Measurements from ENCODE around the gene KIAA1671.

The KIAA1671 gene

DNA sequence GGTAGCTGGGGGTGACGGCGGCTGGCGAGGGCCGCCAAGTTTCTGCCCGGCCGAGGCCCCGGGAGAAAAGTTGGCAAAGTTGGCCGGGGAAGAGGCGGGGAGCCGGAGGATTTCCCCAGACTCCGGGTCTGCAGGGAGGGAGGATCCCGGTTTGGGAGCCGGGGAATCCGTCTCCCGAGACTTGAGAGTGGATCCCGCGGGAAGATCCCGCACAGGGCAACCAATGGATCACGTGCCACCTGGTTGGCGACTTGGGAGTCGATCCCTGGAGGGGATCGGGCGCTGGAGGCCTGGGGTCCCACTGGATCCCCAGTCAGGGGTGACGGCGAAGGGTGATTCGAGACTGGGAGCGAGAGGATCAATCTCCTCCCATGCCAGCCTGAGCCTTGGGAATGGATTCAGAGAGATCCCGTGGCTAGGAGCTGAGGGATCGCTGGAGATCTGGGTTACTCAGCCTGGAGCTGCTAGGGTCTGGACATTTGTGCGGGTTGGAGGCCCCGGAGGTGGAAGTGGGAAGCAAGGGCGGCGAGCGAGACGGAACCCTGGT is 394 bp downstream of the KIAA1671 start:
- DNase-seq (ENCODE audit: low read depth in 2 of 2) = no peak

DNA sequence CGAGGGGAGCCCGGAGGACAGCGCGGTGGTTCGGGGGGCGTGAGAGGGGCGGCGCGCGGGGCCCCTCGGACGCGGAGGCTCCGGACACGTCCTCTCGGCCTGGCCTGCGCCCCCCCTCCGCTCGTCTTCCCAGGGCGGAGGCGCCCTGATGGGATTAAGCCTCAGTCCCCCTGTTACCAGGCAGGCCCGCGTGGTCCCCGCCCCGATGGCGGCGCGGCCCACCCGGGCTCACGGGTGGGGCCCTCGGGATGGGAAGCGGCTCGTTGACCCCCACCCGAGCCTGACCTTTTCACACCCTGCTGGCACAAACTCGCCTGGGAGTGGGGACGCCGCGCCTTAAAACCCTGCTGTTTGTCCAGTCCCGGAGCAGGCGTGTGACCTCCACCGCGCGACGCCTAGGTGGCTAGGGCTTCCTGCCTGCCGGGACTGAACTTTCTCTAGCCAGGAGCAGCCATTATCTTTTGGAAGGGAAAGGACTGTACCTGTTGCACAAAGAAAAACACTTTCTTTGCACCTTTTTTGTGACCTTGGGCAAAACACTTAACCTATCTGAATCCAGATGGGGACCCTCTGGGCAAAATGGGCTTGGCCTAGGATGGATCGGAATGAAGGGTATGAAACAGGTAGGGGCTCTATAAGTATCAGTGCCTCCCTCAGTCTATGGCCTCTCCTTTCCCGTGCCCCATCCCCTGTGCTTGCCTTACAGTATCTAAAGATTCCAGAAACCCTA is 1.0 kb downstream of the KIAA1671 start:
- DNase-seq (ENCODE audit: low read depth in 2 of 2) = no peak

GRCh38 chr22:24954114-24954463 is 1.6 kb downstream of the KIAA1671 start:
- no peak for DNase-seq (ENCODE audit: low read depth in 2 of 2)

- DNase-seq (ENCODE audit: low read depth in 2 of 2) = no peak
These were observed 2.3 kb downstream of the KIAA1671 start for GRCh38 chr22:24954856-24955255.

- no peak for DNase-seq (ENCODE audit: low read depth in 2 of 2)
These were observed 4.5 kb downstream of the KIAA1671 start for GRCh38 chr22:24957043-24957442.

- DNase-seq (ENCODE audit: low read depth in 2 of 2) = no peak
These were observed 8.8 kb downstream of the KIAA1671 start for GRCh38 chr22:24961217-24961844.

DNA sequence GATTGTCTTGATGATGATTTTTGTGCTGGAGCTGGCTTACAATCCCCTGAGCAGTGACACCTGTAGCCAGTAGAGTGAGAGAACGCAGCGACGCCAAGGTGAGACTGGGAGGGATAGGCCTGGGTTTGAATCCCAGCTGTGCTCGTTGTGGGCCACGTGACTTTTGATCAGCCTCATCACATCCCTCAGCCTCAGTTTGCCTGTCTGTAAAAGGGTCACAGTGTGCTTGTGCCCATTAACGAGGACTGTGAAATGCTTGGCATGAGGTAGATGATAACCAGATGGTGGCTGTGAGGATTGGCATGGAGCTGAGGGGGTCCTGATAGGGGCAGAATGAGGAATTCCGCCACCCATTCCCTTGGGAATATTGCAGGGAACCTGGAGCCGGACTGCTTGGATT is 9.6 kb downstream of the KIAA1671 start:
- DNase-seq (ENCODE audit: low read depth in 2 of 2) = no peak

DNA sequence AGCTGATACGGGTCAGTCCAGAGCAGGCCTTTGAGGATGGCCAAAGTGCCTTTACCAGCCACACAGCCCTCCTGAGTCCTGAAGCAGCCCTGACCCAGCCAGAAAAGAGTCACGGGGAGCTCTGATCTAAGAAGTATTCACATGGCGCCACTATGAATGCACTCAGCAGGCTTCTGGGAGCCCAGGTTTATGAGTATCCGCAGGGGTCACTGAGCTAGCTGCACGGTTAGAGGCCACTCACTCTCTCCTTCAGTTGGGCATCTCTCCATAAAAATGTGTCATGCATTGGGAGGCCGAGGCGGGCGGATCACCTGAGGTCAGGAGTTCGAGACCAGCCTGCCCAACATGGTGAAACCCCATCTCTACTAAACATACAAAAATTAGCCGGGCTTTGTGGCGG is 10.3 kb downstream of the KIAA1671 start:
- DNase-seq (ENCODE audit: low read depth in 2 of 2) = no peak

DNA sequence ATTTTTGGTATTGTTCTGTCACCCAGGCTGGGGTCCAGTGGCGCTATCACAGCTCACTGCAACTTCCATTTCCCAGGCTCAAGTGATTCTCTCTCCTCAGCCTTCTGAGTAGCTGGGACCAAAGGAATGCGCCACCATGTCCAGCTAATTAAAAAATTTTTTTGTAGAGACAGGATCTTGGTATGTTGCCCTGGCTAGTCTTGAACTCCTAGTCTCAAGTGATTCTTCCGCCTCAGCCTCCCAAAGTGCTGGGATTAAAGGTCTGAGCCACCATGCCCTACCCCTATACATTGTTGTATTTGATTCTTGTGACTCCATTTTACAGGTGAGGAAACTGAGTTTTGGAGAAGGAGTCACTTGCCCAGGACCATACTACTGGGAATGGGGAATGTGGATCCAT is 11.9 kb downstream of the KIAA1671 start:
- no peak for DNase-seq (ENCODE audit: low read depth in 2 of 2)

DNA sequence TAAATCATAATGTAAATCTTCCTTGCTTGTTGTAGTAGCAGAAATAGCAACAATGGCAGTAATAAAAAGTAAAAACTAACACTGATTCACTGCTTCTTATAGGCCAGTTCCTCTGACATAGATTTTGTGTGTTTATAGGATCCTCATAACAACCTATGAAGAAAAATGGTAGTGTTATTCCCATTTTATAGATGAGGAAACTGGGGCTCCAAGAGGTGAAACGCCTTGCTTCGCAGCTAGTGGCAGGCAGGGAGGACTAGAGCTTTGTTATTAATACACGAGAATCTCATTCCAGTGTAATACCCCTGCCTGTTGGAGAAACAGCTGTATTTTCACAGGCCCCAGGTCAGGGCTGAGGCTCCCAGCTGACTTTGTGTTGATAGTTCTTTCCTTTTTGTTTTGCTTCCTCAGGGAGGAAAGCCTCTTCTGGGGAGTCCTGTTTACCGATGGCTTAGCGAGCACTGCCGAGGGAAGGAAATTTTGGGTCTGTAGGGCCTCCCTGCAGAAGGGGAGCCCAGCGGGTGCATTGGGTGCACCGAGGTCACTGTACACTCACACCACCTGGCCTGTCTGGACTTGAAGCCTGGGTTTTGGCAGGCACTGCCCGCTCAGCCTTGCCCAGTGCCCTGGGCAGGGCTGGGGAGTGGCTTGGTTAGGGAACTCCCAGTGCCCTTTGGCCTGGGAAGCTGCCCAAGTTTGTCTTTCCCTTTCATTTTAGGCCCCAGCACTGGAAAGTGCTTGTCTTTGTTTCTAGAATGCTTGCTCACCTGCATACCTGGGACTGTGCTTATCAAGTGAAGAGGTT is 13.5 kb downstream of the KIAA1671 start:
- no peak for DNase-seq (ENCODE audit: low read depth in 2 of 2)

- no peak for DNase-seq (ENCODE audit: low read depth in 2 of 2)
These were observed 15.6 kb downstream of the KIAA1671 start for GRCh38 chr22:24968066-24968561.

GRCh38 chr22:24969560-24970301 is 17.2 kb downstream of the KIAA1671 start:
- DNase-seq (ENCODE audit: low read depth in 2 of 2) = no peak

DNA sequence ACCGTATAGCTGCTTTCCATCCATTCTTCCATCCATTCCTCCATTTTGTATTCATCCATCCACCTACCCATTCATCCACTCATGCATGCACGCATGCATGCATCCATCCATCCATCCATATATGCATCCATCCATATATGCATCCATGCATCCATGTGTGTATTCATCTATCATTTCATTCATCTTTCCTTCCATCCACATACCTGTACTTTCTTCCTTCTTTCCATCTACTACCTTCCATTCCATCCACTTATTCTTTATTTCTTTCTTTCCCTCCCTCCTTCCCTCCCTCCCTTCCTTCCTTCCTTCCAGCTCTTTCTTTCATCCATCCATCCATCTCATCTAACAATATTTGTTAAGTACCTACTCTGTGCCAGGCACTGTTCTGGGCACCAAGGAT is 19.9 kb downstream of the KIAA1671 start:
- DNase-seq (ENCODE audit: low read depth in 2 of 2) = no peak

GRCh38 chr22:24973872-24974271 is 21.4 kb downstream of the KIAA1671 start:
- no peak for DNase-seq (ENCODE audit: low read depth in 2 of 2)

DNA sequence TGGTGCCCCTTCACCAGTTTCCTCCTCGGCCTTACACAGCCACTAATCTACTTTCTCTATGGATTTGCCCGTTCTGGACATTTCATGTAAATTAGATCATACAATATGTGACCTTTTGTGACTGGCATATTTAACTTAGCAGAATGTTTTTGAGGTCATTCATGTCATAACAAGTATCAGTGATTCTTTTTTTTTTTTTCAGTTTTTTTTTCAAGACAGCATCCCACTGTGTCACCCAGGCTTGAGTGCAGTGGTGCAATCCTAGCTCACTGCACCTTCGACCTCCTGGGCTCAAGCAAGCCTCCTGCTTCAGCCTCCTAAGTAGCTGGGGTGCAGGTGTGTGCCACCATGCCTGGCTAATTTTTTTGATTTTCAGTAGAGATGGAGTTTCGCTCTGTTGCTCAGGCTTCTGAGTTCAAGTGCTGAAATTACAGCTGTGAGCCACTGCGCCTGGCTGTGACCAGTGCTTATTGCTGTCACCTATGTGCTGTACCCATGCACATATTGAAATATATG is 22.7 kb downstream of the KIAA1671 start:
- no peak for DNase-seq (ENCODE audit: low read depth in 2 of 2)

DNA sequence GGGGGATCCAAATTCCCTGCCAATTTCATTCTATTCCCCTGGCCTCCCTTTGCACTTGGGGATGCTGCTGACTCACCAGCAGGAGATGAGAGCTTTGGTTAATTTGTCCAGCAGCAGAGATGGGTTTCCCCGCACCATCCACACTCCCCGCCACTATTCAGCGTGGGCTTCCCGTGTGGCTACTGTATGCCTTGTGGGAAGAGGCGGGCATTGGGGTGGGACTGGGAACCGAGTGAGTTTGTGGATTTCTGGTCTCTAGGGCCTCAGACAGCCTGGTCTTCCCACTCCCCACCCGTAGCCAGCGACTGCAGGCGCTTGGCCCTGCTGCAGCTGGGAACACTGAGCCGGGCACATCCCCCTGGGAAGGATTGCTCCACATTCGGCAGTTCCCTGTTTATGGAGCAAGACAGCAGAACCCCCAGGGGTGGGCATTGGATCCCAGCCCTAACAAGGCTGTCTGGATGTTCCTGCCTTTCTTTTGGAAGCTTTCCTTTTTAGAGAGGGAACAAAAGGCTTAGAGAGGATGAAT is 23.4 kb downstream of the KIAA1671 start:
- DNase-seq (ENCODE audit: low read depth in 2 of 2) = no peak

DNA sequence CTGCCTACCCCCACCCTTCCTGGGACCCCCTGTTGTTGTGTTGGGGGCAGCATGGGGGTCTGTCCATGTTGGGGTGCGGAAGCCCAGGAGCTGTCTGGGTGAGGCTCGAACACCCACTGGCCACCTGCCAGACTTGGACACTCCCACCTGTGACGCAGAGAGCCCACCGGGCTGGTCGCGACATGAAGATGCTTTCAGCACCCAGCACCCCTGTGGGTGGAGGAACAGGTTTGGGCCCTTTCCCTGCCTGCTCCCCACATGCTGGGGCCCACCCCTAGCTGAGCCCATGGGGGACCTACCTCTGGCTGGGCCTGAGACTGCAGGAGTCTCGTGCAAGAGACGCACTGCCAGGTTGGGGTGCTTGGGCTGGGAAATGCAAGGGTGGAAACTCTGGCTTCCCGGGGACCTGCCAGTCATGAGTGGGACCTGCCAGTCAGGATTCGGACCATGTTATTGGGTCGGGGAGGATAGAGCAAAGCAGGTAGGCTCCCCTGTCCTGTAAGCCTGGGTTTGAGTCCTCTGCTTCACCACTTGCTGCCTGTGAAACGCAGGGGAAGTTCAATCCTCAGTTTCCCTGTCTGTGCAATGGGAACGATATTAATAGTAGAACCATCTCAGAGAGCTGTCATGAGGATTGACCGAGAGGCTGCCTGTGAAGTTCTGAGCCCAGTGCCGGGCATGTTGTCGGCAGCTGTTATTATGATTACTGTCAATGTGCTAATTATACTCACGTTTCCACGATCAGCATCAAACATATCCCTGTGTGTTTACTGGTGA is 24.1 kb downstream of the KIAA1671 start:
- no peak for DNase-seq (ENCODE audit: low read depth in 2 of 2)

DNA sequence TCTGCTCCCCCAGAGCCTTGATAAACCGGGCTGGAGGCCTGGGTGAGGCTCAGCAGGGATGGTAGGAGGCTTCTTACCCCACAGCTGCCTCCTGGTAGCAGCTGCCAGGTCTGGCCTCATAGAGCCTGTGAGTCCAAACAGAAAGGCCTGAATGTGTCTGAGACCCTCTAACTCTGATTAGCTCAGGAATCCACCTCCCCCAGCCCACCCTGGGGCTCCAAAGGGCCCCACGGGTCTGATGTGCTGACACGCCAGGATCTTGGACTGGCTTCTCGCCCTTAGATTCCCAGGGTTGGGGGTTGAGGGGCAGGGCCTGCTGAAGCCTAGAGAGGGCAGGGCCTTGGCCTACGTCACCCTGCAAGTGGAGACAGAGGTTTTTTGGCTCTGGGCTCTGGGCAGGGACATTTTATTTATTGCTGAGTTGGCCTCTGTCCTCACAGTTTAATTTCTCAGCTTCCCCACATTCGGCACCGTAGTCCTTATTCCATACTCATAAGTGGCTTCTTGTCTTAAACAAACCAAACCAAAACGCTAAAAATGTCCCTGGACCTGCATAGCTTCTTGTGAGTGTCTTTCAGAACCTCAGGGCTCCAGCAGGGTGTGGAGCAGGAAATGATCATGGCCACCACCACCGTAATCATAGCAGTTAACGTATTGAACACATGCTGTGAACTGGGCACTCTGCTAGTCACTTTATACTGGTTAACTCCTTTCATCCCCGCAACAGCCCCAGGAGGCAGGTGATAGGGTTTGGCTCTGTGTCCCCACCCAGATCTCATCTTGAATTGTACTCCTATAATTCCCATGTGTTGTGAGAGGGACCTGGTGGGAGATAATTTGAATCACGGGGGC is 25.1 kb downstream of the KIAA1671 start:
- no peak for DNase-seq (ENCODE audit: low read depth in 2 of 2)

- no peak for DNase-seq (ENCODE audit: low read depth in 2 of 2)
These were observed 25.8 kb downstream of the KIAA1671 start for GRCh38 chr22:24978308-24978707.

- DNase-seq (ENCODE audit: low read depth in 2 of 2) = no peak
These were observed 28.6 kb downstream of the KIAA1671 start for GRCh38 chr22:24981066-24981465.
